ENCODE measurements around the gene ZNF366.

DNA sequence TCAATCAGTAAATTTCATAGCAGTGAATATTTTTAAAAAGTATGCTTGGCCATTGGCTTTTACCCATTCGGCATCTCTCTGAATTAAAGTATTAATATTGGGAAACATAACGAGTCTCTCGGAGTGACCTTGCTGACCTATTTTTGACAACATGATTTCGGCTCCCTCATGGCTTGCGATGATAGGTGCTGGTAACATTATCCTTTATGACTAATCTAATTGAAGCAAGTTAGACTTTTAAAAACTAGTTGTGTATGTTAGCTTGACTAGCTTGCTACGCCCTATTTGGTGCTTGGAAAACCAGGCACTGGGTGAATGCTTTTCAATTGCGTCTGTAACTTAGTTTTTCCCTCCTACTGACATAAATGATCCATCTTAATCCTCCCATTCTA is 1.1 kb downstream of the ZNF366 start:
- TF ChIP-seq, protein P1, sequence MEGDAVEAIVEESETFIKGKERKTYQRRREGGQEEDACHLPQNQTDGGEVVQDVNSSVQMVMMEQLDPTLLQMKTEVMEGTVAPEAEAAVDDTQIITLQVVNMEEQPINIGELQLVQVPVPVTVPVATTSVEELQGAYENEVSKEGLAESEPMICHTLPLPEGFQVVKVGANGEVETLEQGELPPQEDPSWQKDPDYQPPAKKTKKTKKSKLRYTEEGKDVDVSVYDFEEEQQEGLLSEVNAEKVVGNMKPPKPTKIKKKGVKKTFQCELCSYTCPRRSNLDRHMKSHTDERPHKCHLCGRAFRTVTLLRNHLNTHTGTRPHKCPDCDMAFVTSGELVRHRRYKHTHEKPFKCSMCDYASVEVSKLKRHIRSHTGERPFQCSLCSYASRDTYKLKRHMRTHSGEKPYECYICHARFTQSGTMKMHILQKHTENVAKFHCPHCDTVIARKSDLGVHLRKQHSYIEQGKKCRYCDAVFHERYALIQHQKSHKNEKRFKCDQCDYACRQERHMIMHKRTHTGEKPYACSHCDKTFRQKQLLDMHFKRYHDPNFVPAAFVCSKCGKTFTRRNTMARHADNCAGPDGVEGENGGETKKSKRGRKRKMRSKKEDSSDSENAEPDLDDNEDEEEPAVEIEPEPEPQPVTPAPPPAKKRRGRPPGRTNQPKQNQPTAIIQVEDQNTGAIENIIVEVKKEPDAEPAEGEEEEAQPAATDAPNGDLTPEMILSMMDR (IDR thresholded peaks at IDR 0.05) = no peak
- TF ChIP-seq POLR2A (IDR thresholded peaks at IDR 0.05) (no peak), POLR2AphosphoS5 (IDR thresholded peaks at IDR 0.05) (no peak)

All from stomach (tissue), 4 donors.